LNCaP clone FGC (cell line): ENCODE data around the gene AHCYL2.
A peak's percentile ranks its signal among the peaks of the same experiment; 100 is the strongest.
"Not testable (repeated sequence)": the region's sequence is repeated elsewhere in the genome, so short reads cannot be mapped to it uniquely, and the experiment has no call there.

ENCODE experiments used
- DNase-seq: peaks from one replicate; pipeline ENCODE4 v3.0.0-alpha.2; 2011; ENCODE audit warnings: low read depth
- H3K4me3 ChIP-seq: 2 replicates; pipeline ENCODE4 v1.5.1; 2011; ENCODE audit warnings: mild to moderate bottlenecking, low read depth, low read length, control low read depth
- TF ChIP-seq, protein P1 (sequence below): IDR thresholded peaks from 2 replicates; pipeline ENCODE4 v1.5.1; 2012; ENCODE audit warnings: mild to moderate bottlenecking; ENCODE audit not compliant: control insufficient read depth, insufficient read depth; ENCODE audit errors: extremely low read depth

Gene AHCYL2

DNA sequence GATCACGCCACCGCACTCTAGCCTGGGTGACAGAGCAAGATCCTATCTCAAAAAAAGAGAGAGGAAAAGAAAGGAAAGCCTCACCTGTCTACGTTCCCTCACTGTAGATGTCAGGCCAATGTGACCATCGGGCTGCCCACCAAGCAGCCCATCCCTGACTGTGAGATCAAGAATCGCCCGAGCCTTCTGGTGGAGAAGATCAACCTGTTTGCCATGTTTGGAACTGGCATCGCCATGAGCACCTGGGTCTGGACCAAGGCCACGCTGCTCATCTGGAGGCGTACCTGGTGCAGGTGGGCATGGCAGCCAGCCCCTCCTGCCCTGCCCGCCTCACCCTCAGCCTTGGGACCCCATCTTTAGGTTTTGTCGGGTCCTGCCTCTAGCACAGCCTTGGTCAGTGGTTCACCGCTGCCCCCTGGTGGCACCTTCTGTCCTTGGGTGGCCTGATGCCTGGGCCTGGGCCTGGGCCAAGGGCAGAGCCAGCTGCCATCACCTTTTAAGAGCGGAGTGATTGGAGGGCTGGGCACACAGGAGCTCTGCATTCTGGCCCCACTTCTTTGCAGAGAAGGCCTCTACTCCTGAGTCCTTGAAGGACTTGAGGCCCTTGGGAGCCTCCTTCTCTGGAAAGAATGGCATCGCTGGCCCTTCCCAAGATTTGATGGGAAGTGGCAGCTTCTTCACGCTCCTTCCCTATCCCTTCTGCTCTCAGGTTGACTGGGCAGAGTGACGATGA, 14.4 kb upstream of the AHCYL2 start:
- no peak overlapping the region for H3K4me3 ChIP-seq
- DNase-seq = peak; percentile 19
- TF ChIP-seq, protein P1, sequence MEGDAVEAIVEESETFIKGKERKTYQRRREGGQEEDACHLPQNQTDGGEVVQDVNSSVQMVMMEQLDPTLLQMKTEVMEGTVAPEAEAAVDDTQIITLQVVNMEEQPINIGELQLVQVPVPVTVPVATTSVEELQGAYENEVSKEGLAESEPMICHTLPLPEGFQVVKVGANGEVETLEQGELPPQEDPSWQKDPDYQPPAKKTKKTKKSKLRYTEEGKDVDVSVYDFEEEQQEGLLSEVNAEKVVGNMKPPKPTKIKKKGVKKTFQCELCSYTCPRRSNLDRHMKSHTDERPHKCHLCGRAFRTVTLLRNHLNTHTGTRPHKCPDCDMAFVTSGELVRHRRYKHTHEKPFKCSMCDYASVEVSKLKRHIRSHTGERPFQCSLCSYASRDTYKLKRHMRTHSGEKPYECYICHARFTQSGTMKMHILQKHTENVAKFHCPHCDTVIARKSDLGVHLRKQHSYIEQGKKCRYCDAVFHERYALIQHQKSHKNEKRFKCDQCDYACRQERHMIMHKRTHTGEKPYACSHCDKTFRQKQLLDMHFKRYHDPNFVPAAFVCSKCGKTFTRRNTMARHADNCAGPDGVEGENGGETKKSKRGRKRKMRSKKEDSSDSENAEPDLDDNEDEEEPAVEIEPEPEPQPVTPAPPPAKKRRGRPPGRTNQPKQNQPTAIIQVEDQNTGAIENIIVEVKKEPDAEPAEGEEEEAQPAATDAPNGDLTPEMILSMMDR = peak; percentile 96

DNA sequence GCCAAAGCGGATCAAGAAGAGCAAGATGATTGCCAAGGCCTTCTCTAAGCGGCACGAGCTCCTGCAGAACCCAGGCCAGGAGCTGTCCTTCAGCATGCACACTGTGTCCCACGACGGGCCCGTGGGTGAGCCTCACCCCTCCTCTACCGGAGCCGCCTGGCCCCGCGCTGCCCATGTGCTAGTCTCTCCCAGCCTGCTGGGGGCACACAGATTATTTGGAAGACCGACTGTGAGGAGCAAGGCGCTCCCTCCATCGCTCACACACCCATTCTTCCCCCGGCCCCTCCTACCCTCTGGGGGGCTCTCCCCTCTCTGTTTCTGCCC, 13.9 kb upstream of the AHCYL2 start:
- DNase-seq = no peak
- TF ChIP-seq, protein P1 = no peak
- no peak overlapping the region for H3K4me3 ChIP-seq

DNA sequence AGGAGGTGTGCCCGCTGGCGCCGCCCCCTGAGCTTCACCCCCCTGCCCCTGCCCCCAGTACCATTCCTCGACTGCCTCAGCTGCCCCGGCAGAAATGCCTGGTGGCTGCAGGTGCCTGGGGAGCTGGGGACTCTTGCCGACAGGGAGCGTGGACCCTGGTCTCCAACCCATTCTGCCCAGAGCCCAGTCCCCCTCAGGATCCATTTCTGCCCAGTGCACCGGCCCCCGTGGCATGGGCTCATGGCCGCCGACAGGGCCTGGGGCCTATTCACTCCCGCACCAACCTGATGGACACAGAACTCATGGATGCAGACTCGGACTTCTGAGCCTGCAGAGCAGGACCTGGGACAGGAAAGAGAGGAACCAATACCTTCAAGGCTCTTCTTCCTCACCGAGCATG, 12.7 kb upstream of the AHCYL2 start:
- H3K4me3 ChIP-seq = no peak overlapping the region
- TF ChIP-seq, protein P1 = no peak
- no peak for DNase-seq

DNA sequence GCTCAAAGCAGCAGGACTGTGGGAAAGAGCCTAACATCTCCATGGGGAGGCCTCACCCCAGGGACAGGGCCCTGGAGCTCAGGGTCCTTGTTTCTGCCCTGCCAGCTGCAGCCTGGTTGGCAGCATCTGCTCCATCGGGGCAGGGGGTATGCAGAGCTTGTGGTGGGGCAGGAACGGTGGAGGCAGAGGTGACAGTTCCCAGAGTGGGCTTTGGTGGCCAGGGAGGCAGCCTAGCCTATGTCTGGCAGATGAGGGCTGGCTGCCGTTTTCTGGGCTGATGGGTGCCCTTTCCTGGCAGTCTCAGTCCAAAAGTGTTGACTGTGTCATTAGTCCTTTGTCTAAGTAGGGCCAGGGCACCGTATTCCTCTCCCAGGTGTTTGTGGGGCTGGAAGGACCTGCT, 12.2 kb upstream of the AHCYL2 start:
- TF ChIP-seq, protein P1 = no peak
- H3K4me3 ChIP-seq = no peak overlapping the region
- no peak for DNase-seq

DNA sequence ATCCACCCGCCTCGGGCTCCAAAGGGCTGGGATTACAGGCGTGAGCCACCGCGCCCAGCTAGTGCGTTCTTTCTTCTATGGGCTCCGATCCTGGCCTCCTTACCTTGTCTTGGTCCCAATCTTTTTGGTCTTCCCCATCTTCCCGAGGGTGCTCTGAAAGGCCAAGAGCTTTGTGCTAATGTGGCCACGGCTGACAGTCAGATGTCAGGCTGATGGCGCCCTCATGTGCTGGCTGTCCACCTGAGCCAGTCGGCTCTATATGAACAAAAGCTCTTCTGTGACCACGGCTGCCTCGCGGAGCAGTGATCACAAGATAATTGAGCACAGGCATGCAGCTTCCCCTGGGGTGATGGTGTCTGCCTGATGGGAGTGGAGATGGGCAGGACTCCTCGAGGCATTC, 11.0 kb upstream of the AHCYL2 start:
- DNase-seq = no peak
- TF ChIP-seq, protein P1 = peak; percentile 23; the same call in 1 of the 2 replicates
- no peak overlapping the region for H3K4me3 ChIP-seq

DNA sequence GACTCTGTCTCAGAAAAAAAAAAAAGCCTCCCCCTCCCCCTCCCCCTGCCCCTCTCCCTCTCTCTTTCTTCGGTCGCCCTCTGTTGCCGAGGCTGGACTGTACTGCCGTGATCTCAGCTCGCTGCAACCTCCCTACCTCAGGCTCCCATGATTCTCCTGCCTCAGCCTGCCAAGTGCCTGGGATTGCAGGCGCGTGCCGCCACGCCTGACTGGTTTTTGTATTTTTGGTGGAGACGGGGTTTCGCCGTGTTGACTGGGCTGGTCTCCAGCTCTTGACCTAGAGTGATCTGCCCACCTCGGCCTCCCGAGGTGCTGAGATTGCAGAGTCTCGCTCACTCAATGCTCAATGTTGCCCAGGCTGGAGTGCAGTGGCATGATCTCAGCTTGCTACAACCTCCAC, 9.1 kb upstream of the AHCYL2 start:
- DNase-seq = not testable (repeated sequence)

DNA sequence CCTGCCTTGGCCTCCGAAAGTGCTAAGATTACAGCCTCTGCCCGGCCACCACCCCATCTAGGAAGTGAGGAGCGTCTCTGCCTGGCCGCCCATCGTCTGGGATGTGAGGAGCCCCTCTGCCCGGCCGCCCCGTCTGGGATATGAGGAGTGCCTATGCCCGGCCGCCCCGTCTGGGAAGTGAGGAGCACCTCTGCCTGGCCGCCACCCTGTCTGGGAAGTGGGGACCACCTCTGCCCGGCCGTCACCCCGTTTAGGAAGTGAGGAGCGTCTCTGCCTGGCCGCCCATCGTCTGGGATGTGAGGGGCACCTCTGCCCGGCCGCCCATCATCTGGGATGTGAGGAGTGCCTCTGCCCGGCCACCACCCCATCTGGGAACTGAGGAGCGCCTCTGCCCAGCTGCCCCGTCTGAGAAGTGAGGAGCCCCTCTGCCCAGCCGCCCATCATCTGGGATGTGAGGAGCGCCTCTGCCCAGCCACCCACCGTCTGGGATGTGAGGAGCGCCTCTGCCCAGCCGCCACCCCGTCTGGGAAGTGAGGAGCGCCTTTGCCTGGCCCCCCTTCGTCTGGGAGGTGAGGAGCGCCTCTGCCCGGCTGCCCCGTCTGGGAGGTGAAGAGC, 8.6 kb upstream of the AHCYL2 start:
- DNase-seq, H3K4me3 ChIP-seq: not testable (repeated sequence)

More for the DNA sequence above, 9.1 kb upstream of the AHCYL2 start:
- not testable (repeated sequence) for H3K4me3 ChIP-seq

DNA sequence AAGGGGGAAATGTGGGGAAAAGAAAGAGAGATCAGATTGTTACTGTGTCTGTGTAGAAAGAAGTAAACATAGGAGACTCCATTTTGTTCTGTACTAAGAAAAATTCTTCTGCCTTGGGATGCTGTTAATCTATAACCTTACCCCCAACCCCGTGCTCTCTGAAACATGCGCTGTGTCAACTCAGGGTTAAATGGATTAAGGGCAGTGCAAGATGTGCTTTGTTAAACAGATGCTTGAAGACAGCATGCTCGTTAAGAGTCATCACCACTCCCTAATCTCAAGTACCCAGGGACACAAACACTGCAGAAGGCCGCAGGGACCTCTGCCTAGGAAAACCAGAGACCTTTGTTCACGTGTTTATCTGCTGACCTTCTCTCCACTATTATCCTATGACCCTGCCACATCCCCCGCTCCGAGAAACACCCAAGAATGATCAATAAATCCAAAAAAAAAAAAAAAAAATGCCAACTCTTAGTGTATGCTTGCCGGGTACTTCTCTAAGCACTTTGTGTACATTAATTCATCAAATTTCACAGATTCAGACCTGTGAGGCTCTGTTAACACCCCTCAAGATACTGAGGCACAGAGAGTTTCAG, 7.9 kb upstream of the AHCYL2 start:
- H3K4me3 ChIP-seq, DNase-seq: not testable (repeated sequence)
